ENCODE measurements around the gene SMOC2. TPM values are rescaled to one million over a fixed set of nuclear protein-coding genes. Genes with fewer than 3 reads are reported as not detected.

The SMOC2 gene
- total RNA-seq, 2 experiments from 2014 or later, result not detected

DNA sequence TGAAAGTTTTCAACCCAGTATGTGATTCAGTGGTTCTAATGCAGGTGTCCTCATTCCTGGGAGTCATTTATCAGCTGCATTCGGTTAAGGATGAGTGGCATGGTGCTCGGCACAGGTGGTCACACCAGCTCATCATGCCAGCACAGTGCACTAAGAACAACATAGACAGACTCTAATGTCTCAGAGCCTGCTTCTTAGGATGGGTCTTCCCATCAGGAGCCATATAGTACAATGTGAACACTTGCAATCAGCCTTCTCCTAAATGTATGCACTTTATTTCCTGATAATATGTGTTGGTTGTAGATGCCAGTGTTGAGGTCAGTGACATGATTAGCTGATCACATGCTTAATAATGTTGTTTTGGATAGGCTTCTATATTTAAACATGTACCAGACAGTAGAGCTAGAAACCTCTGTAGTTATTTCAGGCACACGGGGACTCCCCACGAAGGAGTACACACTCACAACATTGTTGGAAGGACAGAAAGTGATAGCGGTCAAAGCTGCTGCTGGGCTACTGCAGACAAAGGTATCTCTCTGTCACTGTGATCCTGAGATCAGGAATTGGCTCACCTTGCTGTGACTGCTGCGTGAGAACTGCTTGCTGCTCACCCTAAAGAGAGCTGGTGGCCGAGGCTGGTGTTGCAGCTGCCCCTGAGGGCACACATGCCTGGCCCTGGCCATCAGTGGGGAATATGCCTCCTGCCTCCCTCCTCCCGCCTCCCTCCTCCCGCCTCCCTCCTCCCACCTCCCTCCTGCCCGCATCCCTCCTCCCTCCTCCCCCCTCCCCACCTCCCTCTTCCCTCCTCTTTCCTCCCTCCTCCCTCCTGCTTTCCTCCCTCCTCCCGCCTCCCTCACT lies 195.4 kb downstream of the SMOC2 start:
- CTCF ChIA-PET, result interaction anchor here (1.5 kb wide), 1 partner anchor 10 kb away, joined by 4 read pairs; no protein-coding TSS in a partner anchor
- no peaks in the 10 kb centered on the region for H3K4me1 Mint-ChIP-seq
- H3K27me3 Mint-ChIP-seq, result no peaks in the 10 kb centered on the region
- H3K4me3 Mint-ChIP-seq, result no peak overlapping the region
- POLR2A ChIA-PET, result no interaction called here
- H3K27ac Mint-ChIP-seq, result no peak overlapping the region
- no peaks in the 10 kb centered on the region for H3K36me3 Mint-ChIP-seq (ENCODE audit: low read depth)
- DNase-seq, result no peak
- peaks cover 12% of the 10 kb centered on the region for H3K9me3 Mint-ChIP-seq

DNA sequence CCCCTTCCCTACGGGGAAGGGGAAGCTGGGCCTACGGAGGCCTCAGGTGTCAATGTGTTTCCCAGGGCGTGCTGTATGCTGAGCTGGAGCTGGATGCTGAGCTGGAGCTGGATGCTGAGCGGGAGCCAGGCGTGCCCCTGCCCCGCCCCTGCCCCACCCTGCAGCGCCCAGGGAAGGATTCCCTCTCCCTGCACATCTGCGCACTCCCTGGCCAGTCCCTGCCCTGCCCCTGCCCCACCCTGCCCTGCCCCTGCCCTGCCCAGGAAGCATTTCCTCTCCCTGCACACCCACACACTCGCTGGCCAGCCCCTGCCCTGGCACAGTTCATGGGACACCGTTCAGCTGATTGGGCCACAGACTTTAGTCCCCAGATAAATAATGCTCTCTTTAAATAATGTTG lies 196.8 kb downstream of the SMOC2 start:
- Mint-ChIP-seq H3K4me1 (no peaks in the 10 kb centered on the region), H3K4me3 (no peak overlapping the region), H3K27me3 (no peaks in the 10 kb centered on the region), H3K36me3 (ENCODE audit: low read depth) (no peaks in the 10 kb centered on the region), H3K27ac (no peak overlapping the region), H3K9me3 (peaks cover 12% of the 10 kb centered on the region)
- DNase-seq, result no peak
- POLR2A ChIA-PET, result no interaction called here
- CTCF ChIA-PET, result no interaction called here

GRCh38 chr6:168638468-168639271 lies 197.7 kb downstream of the SMOC2 start:
- Mint-ChIP-seq H3K27ac (no peak overlapping the region), H3K27me3 (no peaks in the 10 kb centered on the region), H3K4me1 (no peaks in the 10 kb centered on the region), H3K36me3 (ENCODE audit: low read depth) (no peaks in the 10 kb centered on the region), H3K4me3 (no peak overlapping the region), H3K9me3 (peaks cover 6% of the 10 kb centered on the region)
- ChIA-PET CTCF (no interaction called here), POLR2A (no interaction called here)
- DNase-seq, result no peak

- no peak overlapping the region for H3K27ac Mint-ChIP-seq
- H3K36me3 Mint-ChIP-seq (ENCODE audit: low read depth), result no peaks in the 10 kb centered on the region
- no peaks in the 10 kb centered on the region for H3K4me1 Mint-ChIP-seq
- H3K27me3 Mint-ChIP-seq, result no peaks in the 10 kb centered on the region
- no peak overlapping the region for H3K4me3 Mint-ChIP-seq
- no peak for DNase-seq
- ChIA-PET CTCF (no interaction called here), POLR2A (no interaction called here)
- H3K9me3 Mint-ChIP-seq, result no peaks in the 10 kb centered on the region
Observed at GRCh38 chr6:168640181-168640580, 199.2 kb downstream of the SMOC2 start.

GRCh38 chr6:168640768-168641167 lies 199.8 kb downstream of the SMOC2 start:
- Mint-ChIP-seq H3K4me1 (no peaks in the 10 kb centered on the region), H3K36me3 (ENCODE audit: low read depth) (no peaks in the 10 kb centered on the region), H3K27ac (no peak overlapping the region), H3K9me3 (no peaks in the 10 kb centered on the region), H3K4me3 (no peak overlapping the region), H3K27me3 (no peaks in the 10 kb centered on the region)
- ChIA-PET CTCF (no interaction called here), POLR2A (no interaction called here)
- DNase-seq, result no peak

DNA sequence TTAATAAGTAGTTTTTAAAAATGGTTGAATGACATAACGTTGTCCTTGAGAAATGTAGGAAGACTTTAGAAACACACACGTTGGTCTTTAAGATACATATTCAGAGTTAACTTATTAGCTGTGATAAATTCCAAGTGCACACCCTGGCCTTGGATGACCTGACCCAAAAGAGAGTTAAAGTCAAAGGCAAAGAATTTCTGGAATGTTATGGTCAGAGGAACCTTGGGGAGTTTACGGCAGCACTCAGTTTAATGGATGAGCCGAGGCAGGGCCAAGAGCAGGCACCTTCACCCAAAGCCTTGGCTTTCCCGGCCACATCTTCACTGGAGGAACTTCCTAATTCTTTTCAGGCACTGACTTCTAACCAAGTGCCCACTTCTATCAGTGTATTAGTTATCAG lies 200.5 kb downstream of the SMOC2 start:
- no peaks in the 10 kb centered on the region for H3K36me3 Mint-ChIP-seq (ENCODE audit: low read depth)
- ChIA-PET POLR2A (no interaction called here), CTCF (no interaction called here)
- H3K9me3 Mint-ChIP-seq, result no peaks in the 10 kb centered on the region
- H3K4me3 Mint-ChIP-seq, result no peak overlapping the region
- H3K27me3 Mint-ChIP-seq, result no peaks in the 10 kb centered on the region
- no peaks in the 10 kb centered on the region for H3K4me1 Mint-ChIP-seq
- no peak for DNase-seq
- H3K27ac Mint-ChIP-seq, result no peak overlapping the region

- Mint-ChIP-seq H3K27me3 (no peaks in the 10 kb centered on the region), H3K36me3 (ENCODE audit: low read depth) (no peaks in the 10 kb centered on the region), H3K9me3 (no peaks in the 10 kb centered on the region), H3K4me3 (no peak overlapping the region), H3K4me1 (no peaks in the 10 kb centered on the region), H3K27ac (no peak overlapping the region)
- ChIA-PET POLR2A (no interaction called here), CTCF (no interaction called here)
- no peak for DNase-seq
Observed at GRCh38 chr6:168643401-168643800, 202.4 kb downstream of the SMOC2 start.

- H3K4me3 Mint-ChIP-seq, result no peak overlapping the region
- POLR2A ChIA-PET, result no interaction called here
- no peak for DNase-seq
Observed at GRCh38 chr6:168645326-168645725, 204.3 kb downstream of the SMOC2 start.

GRCh38 chr6:168647271-168647670 lies 206.3 kb downstream of the SMOC2 start:
- ChIA-PET CTCF (no interaction called here), POLR2A (no interaction called here)
- Mint-ChIP-seq H3K4me1 (no peaks in the 10 kb centered on the region), H3K9me3 (no peaks in the 10 kb centered on the region), H3K36me3 (ENCODE audit: low read depth) (no peaks in the 10 kb centered on the region), H3K27ac (no peak overlapping the region), H3K27me3 (no peaks in the 10 kb centered on the region), H3K4me3 (no peak overlapping the region)
- DNase-seq, result no peak

More at GRCh38 chr6:168645326-168645725, 204.3 kb downstream of the SMOC2 start:
- Mint-ChIP-seq H3K4me1 (no peaks in the 10 kb centered on the region), H3K27me3 (no peaks in the 10 kb centered on the region), H3K9me3 (no peaks in the 10 kb centered on the region), H3K27ac (no peak overlapping the region), H3K36me3 (ENCODE audit: low read depth) (no peaks in the 10 kb centered on the region)
- CTCF ChIA-PET, result interaction anchor here (1.3 kb wide), 1 partner anchor 9 kb away, joined by 4 read pairs; no protein-coding TSS in a partner anchor

DNA sequence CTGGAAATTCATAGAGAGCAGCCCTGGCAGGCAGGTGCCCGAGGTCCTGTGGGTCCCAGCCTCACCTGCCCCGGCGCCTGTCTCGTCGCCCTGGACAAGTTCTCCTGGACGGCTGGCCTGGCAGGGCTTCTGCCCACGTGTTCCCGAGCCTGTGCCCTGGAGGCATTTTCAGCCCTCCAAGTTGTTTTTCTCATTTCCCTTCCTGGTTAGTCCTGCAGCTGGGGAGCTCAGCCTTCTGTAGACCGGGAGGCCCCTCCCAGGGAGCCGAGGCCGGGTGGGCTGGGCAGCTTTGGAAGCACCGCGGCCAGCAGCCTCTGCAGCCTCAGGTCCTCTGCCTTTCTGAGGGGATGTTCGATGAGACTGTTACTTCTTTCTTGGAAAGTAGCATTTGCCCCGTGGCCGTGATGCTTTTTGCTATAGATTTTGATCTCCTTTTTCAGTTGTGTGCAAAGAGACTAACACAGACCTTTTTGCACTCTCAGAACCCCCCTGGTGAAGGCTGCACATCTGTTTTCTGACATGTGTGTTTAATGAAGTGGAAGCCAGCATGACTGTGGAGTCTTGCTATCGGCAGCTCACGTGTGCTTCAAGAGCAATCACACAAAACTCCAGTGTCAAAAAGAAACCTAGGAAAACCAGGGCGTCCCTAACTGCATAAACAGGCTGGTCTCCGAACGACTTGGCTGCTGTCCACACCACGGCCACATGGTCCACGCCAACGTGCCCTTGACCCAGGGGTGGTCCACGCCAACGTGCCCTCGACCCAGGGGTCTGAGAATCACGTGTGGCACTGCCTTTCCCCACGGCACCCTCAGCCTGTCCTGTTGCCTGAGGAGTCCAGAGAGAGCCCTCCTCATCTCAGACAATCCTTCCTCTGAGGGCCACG lies 207.5 kb downstream of the SMOC2 start:
- no peak for DNase-seq
- POLR2A ChIA-PET, result no interaction called here
- CTCF ChIA-PET, result no interaction called here
- Mint-ChIP-seq H3K27me3 (no peaks in the 10 kb centered on the region), H3K4me3 (no peak overlapping the region), H3K36me3 (ENCODE audit: low read depth) (no peaks in the 10 kb centered on the region), H3K9me3 (no peaks in the 10 kb centered on the region), H3K27ac (no peak overlapping the region), H3K4me1 (no peaks in the 10 kb centered on the region)

DNA sequence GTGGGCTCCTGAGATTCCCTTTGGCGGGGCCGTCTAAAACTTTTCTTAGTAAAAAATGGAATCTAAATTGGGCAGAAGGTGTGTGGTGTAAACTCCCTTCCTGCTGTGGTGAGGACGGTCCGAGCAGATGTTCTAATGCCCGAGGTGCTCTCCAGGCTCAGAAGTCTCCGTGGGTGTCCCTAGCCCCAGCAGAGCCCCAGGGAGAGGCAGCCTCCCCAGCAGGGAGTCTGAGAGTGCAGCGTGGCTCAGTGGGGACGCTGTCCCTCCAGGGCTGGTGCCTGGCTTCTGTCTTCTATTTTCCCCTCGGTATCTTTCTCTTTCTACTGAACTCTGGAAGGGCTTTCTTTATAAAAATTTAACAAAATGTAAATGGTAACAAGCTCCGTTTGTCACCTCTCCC lies 208.2 kb downstream of the SMOC2 start:
- Mint-ChIP-seq H3K4me3 (no peak overlapping the region), H3K9me3 (no peaks in the 10 kb centered on the region), H3K27me3 (no peaks in the 10 kb centered on the region), H3K4me1 (no peaks in the 10 kb centered on the region), H3K27ac (no peak overlapping the region), H3K36me3 (ENCODE audit: low read depth) (no peaks in the 10 kb centered on the region)
- ChIA-PET CTCF (no interaction called here), POLR2A (no interaction called here)
- no peak for DNase-seq

- POLR2A ChIA-PET, result no interaction called here
- Mint-ChIP-seq H3K9me3 (no peaks in the 10 kb centered on the region), H3K4me1 (no peaks in the 10 kb centered on the region), H3K27ac (no peak overlapping the region), H3K27me3 (no peaks in the 10 kb centered on the region), H3K36me3 (ENCODE audit: low read depth) (no peaks in the 10 kb centered on the region), H3K4me3 (no peak overlapping the region)
- no peak for DNase-seq
- CTCF ChIA-PET, result no interaction called here
Observed at GRCh38 chr6:168650671-168651111, 209.7 kb downstream of the SMOC2 start.

GRCh38 chr6:168655462-168656152 lies 214.6 kb downstream of the SMOC2 start:
- Mint-ChIP-seq H3K36me3 (ENCODE audit: low read depth) (no peaks in the 10 kb centered on the region), H3K9me3 (peaks cover 12% of the 10 kb centered on the region), H3K27ac (no peak overlapping the region), H3K27me3 (no peaks in the 10 kb centered on the region), H3K4me3 (no peak overlapping the region), H3K4me1 (no peaks in the 10 kb centered on the region)
- POLR2A ChIA-PET, result no interaction called here
- no peak for DNase-seq
- CTCF ChIA-PET, result no interaction called here

Data from activated CD4-positive, alpha-beta memory T cell treated with anti-CD3 and anti-CD28 coated beads, Interleukin-2, amount 10 ng/mL, durations not matched to agents 7 days and 5 days (primary cell).